K562 (cell line): Measurements from ENCODE around the gene OBP2A. TPM values are rescaled to one million over a fixed set of nuclear protein-coding genes. Genes with fewer than 3 reads are reported as not detected.
A peak's percentile ranks its signal among the peaks of the same experiment; 100 is the strongest.

Source experiments
- ATAC-seq: fragments of 200-7000 bp; cut with Tn5 transposase; 3 replicates; pipeline ENCODE4 v1.9.1; 2020; ENCODE audit warnings: moderate library complexity
- BruUV-seq: library from RNA; stranded (reverse); fragments of 400-500 nt; replicated peaks from 2 replicates; lab custom pipeline; 2021; lab: Mats Ljungman, UMichigan
- CTCF ChIA-PET: fragments of 300-600 bp; formaldehyde crosslinking; extraction: SDS; loops from one replicate; lab custom pipeline; 2021; ENCODE audit warnings: low intra/inter-chr PET ratio; lab: Yijun Ruan, JAX
- POLR2A ChIA-PET: fragments of 300-600, 350-650 bp; sonication (Branson Sonifier 250); formaldehyde crosslinking; extraction: SDS; loops from one replicate; lab custom pipeline; 2021; ENCODE audit warnings: antibody characterized with exemption, inconsistent platforms; lab: Yijun Ruan, JAX
- DNase-seq, 4 experiments: peaks; one replicate each; pipeline versions ENCODE4 v3.0.0 to v3.0.0-alpha.2; 2011 to 2018; ENCODE audit warnings: low spot score in 3 of 4, mixed read lengths in 3 of 4; ENCODE audit errors: extremely low read depth in 1 of 4
- FAIRE-seq: peaks from 2 replicates; lab custom pipeline; 2011; peaks lifted over from hg19 to GRCh38; lab: Jason Lieb, UNC
- H2AFZ ChIP-seq: 2 replicates; pipeline ENCODE4 v1.6.0; 2011; ENCODE audit warnings: low read depth, low read length, control low read depth, inconsistent platforms
- H3K27ac ChIP-seq: fragments of 200-600 bp; 3 replicates; pipeline ENCODE4 v1.8.0; 2011; ENCODE audit warnings: low read depth, mild to moderate bottlenecking, control low read depth, inconsistent platforms, low read length, moderate library complexity, mixed read lengths; ENCODE audit errors: extremely low read depth
- H3K27me3 ChIP-seq, 2 experiments: fragments of 300-600 bp in 1 of 2; 2 replicates in 1 of 2; 3 replicates in 1 of 2; pipeline versions ENCODE4 v1.6.0 to v1.8.0; 2011; ENCODE audit warnings: inconsistent platforms in 2 of 2, low read length in 2 of 2, mild to moderate bottlenecking in 1 of 2, mixed read lengths in 1 of 2, moderate library complexity in 1 of 2; ENCODE audit not compliant: control insufficient read depth in 2 of 2, insufficient read depth in 2 of 2
- H3K36me3 ChIP-seq: fragments of 300-600 bp; 3 replicates; pipeline ENCODE4 v1.8.0; 2011; ENCODE audit warnings: mild to moderate bottlenecking, low read length, inconsistent platforms; ENCODE audit not compliant: control insufficient read depth, insufficient read depth
- H3K4me1 ChIP-seq, 2 experiments: fragments of 200-600 bp in 1 of 2; replicated peaks in 1 of 2; 2 replicates in 1 of 2; 3 replicates in 1 of 2; pipeline versions ENCODE4 v1.5.1 to v1.8.0; 2011; ENCODE audit warnings: inconsistent platforms in 2 of 2, low read length in 2 of 2, mild to moderate bottlenecking in 1 of 2, mixed read lengths in 1 of 2, moderate library complexity in 1 of 2; ENCODE audit not compliant: control insufficient read depth in 2 of 2, insufficient read depth in 2 of 2
- H3K4me2 ChIP-seq: 2 replicates; pipeline ENCODE4 v1.6.1; 2011; ENCODE audit warnings: low read length, control low read depth, inconsistent platforms, mixed read lengths; ENCODE audit not compliant: insufficient read depth
- H3K4me3 ChIP-seq: fragments of 200-600 bp; sonication (generic), shearing (Covaris generic); 2 replicates; pipeline ENCODE4 v1.5.1; 2016; ENCODE audit warnings: control low read depth, inconsistent platforms
- H3K79me2 ChIP-seq: fragments of 200-600 bp; 3 replicates; pipeline ENCODE4 v1.8.0; 2011; ENCODE audit warnings: low read length, inconsistent platforms; ENCODE audit not compliant: control insufficient read depth, insufficient read depth
- H3K9ac ChIP-seq, 2 experiments: 2 replicates each; pipeline versions ENCODE4 v1.6.0 to v1.6.1; 2011; ENCODE audit warnings: low read depth in 2 of 2, low read length in 2 of 2, control low read depth in 1 of 2, inconsistent platforms in 1 of 2, mild to moderate bottlenecking in 1 of 2, mixed read lengths in 1 of 2; ENCODE audit not compliant: insufficient read depth in 1 of 2
- H3K9me1 ChIP-seq: one replicate; pipeline ENCODE4 v1.6.0; 2011; ENCODE audit warnings: inconsistent platforms, mild to moderate bottlenecking, low read length, moderate library complexity; ENCODE audit not compliant: control insufficient read depth, insufficient read depth
- H3K9me3 ChIP-seq: replicated peaks from 2 replicates; pipeline ENCODE4 v1.5.1; 2011; ENCODE audit warnings: low read depth, low read length, inconsistent platforms; ENCODE audit not compliant: control insufficient read depth, insufficient read depth
- H4K20me1 ChIP-seq: replicated peaks from 2 replicates; pipeline ENCODE4 v1.6.1; 2011; ENCODE audit warnings: low read length, inconsistent platforms, mixed read lengths; ENCODE audit not compliant: control insufficient read depth, insufficient read depth
- CBFB ChIP-seq: sonication (generic); formaldehyde crosslinking; IDR thresholded peaks from 2 replicates; pipeline ENCODE4 v1.4.0; 2020; ENCODE audit warnings: mild to moderate bottlenecking, missing genetic modification reagents
- ELK3 ChIP-seq: fragments of 450-650 bp; formaldehyde crosslinking; IDR thresholded peaks from 2 replicates; pipeline ENCODE4 v1.4.0; 2020; ENCODE audit warnings: mild to moderate bottlenecking
- MCM5 ChIP-seq: fragments of 450-650 bp; IDR thresholded peaks from 2 replicates; pipeline ENCODE4 v1.6.1; 2016; ENCODE audit warnings: low read depth
- NFRKB ChIP-seq: fragments of 450-650 bp; IDR thresholded peaks from 2 replicates; pipeline ENCODE4 v1.6.1; 2016; ENCODE audit warnings: low read depth
- POLR2H ChIP-seq: IDR thresholded peaks from 2 replicates; pipeline ENCODE4 v1.6.1; 2016; ENCODE audit warnings: missing genetic modification characterization, low read depth, mild to moderate bottlenecking, control low read depth, missing compliant biosample characterization, moderate library complexity
- ZNF212 ChIP-seq: fragments of 450-650 bp; formaldehyde crosslinking; IDR thresholded peaks from 2 replicates; pipeline ENCODE4 v1.4.0; 2020; ENCODE audit warnings: mild to moderate bottlenecking
- WGBS: fragments of 100-300 bp; shearing (Covaris generic); methylation state at CpG from one replicate; pipeline ENCODE4 v1.1.6; 2016; ENCODE audit warnings: low coverage, mixed read lengths; ENCODE audit not compliant: insufficient coverage; ENCODE audit errors: missing lambda C conversion rate; 5-methylcytosine and 5-hydroxymethylcytosine counted together
- in situ Hi-C: fragments of 300-500 bp; cut with MboI; formaldehyde crosslinking; loops from 4 replicates; pipeline ENCODE4 v1.15.0; 2018; ENCODE audit warnings: inconsistent platforms, mixed read lengths
- intact Hi-C: fragments of 100-400 bp; cut with micrococcal nuclease; formaldehyde crosslinking; loops from 2 replicates; pipeline ENCODE4 v1.14.2; 2022
- polyA plus RNA-seq, 8 experiments: library from polyadenylated mRNA; depleted of rRNA in 4 of 8; stranded (reverse) in 5 of 8; unstranded in 3 of 8; fragments of >200 nt; fragmentation: Nextera tagmentation in 2 of 8; fragmentation: Illumina TruSeq in 1 of 8; extraction: Ambion mirVana in 2 of 8; extraction: Trizol in 1 of 8; gene quantifications; 2 replicates each; pipeline versions ENCODE4 v1.2.1 to v1.2.3, GENCODE V29; 2011 to 2014; ENCODE audit warnings: inconsistent platforms in 1 of 8, missing spikeins in 1 of 8
- total RNA-seq, 7 experiments: library from RNA; depleted of rRNA in 6 of 7; stranded (reverse); fragments of >200 nt in 6 of 7; fragmentation: Illumina TruSeq in 2 of 7; extraction: Trizol in 2 of 7; gene quantifications; 2 replicates each; pipeline versions ENCODE4 v1.2.1 to v1.2.3, GENCODE V29; 2011 to 2021; ENCODE audit warnings: low replicate concordance in 1 of 7
- TF ChIP-seq, protein P1 (sequence below): sonication (generic); formaldehyde crosslinking; IDR thresholded peaks from 2 replicates; pipeline ENCODE4 v1.8.0; 2022; ENCODE audit warnings: mild to moderate bottlenecking, missing genetic modification reagents, borderline replicate concordance

Gene OBP2A
- total and polyA plus RNA-seq, 9 of the 15 experiments (the other 6 are each of a cell fraction or from before 2014, with no cell fraction given): not detected

DNA sequence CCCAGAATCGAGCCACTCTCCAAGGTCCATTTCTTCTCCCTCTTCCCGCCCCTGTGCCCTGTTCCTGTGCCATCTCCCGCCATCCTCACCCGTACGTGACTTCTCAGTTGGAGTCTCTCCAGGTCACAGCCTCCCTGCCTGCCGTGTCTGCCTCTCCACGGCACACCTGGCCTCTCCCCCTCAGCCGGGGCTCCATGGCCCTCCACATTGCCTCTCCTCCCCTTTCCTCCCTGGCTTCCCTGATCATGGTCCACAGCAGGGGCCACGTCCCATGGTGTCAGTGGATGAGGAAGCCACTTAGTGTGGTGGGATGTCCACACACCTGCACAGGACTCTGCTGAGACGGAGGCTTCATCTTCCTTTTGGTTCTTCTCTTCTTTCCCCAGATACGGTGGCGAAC is 17.9 kb downstream of the OBP2A start:
- H3K9me3 ChIP-seq: no peaks in the 10 kb centered on the region
- no TSS peak for BruUV-seq
- H2AFZ ChIP-seq: no peak overlapping the region
- ChIA-PET CTCF (no interaction called here), POLR2A (no interaction called here)
- WGBS: 5% methylated on average over 12 of the region's 12 CpGs
- H3K4me3 ChIP-seq: no peak overlapping the region
- no peak overlapping the region for H3K27ac ChIP-seq
- peaks cover 4% of the 10 kb centered on the region for H3K9me1 ChIP-seq
- intact Hi-C loops (no loop called here), in situ Hi-C loops (no loop called here)
- DNase-seq (no peak), ATAC-seq (no peak), FAIRE-seq (no peak)
- H3K4me1 ChIP-seq: peaks cover 0 to 14% of the 10 kb centered on the region in 2 experiments; a peak in 3 of 5 replicates
- no peaks in the 10 kb centered on the region for H3K36me3 ChIP-seq
- TF ChIP-seq ELK3 (CRISPR knock-in tag) (no peak), NFRKB (no peak), ZNF212 (no peak), POLR2H (tag) (no peak), MCM5 (no peak), CBFB (no peak)
- TF ChIP-seq, protein P1, sequence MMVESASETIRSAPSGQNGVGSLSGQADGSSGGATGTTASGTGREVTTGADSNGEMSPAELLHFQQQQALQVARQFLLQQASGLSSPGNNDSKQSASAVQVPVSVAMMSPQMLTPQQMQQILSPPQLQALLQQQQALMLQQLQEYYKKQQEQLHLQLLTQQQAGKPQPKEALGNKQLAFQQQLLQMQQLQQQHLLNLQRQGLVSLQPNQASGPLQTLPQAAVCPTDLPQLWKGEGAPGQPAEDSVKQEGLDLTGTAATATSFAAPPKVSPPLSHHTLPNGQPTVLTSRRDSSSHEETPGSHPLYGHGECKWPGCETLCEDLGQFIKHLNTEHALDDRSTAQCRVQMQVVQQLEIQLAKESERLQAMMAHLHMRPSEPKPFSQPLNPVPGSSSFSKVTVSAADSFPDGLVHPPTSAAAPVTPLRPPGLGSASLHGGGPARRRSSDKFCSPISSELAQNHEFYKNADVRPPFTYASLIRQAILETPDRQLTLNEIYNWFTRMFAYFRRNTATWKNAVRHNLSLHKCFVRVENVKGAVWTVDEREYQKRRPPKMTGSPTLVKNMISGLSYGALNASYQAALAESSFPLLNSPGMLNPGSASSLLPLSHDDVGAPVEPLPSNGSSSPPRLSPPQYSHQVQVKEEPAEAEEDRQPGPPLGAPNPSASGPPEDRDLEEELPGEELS (CRISPR knock-in tag): no peak
- peaks cover 5 to 68% of the 10 kb centered on the region in 2 experiments; a peak in 4 of 5 replicates for H3K27me3 ChIP-seq
- H3K9ac ChIP-seq: peak overlapping the region in 1 of 2 experiments; percentile 45; a peak in 1 of 4 replicates
- no peaks in the 10 kb centered on the region for H3K79me2 ChIP-seq
- no peak overlapping the region for H3K4me2 ChIP-seq
- no peaks in the 10 kb centered on the region for H4K20me1 ChIP-seq
